Trophoblast cell (in vitro differentiated cells and primary cell): Measurements from ENCODE around the gene PDE4C.

Experiments
- DNase-seq, 2 donors: peaks; one replicate each; pipeline ENCODE4 v3.0.0-alpha.2; 2016
- H2AFZ ChIP-seq: 2 replicates; pipeline ENCODE4 v1.6.1; 2013; ENCODE audit warnings: low read length, moderate library complexity, mild to moderate bottlenecking; ENCODE audit not compliant: insufficient read depth, poor library complexity
- H2AK5ac ChIP-seq: 2 replicates; pipeline ENCODE4 v1.6.1; 2013; ENCODE audit warnings: mild to moderate bottlenecking, low read length
- H2BK120ac ChIP-seq: 2 replicates; pipeline ENCODE4 v1.6.1; 2013; ENCODE audit warnings: low read length, mild to moderate bottlenecking, moderate library complexity; ENCODE audit not compliant: insufficient read depth, poor library complexity
- H2BK12ac ChIP-seq: 2 replicates; pipeline ENCODE4 v1.6.1; 2013; ENCODE audit warnings: mild to moderate bottlenecking, low read length, moderate library complexity
- H2BK5ac ChIP-seq: 2 replicates; pipeline ENCODE4 v1.6.1; 2013; ENCODE audit warnings: low read length, low read depth, moderate library complexity, mild to moderate bottlenecking; ENCODE audit not compliant: poor library complexity
- H3K14ac ChIP-seq: 2 replicates; pipeline ENCODE4 v1.6.1; 2013; ENCODE audit warnings: mild to moderate bottlenecking, low read length
- H3K18ac ChIP-seq: 2 replicates; pipeline ENCODE4 v1.6.1; 2013; ENCODE audit warnings: mild to moderate bottlenecking, low read length
- H3K23ac ChIP-seq: 2 replicates; pipeline ENCODE4 v1.6.1; 2013; ENCODE audit warnings: low read length
- H3K27ac ChIP-seq: 2 replicates; pipeline ENCODE4 v1.5.1; 2013; ENCODE audit warnings: low read depth, mild to moderate bottlenecking, inconsistent platforms, low read length, moderate library complexity
- H3K27me3 ChIP-seq: 2 replicates; pipeline ENCODE4 v1.6.1; 2013; ENCODE audit warnings: inconsistent platforms, mild to moderate bottlenecking, low read length, moderate library complexity; ENCODE audit not compliant: insufficient read depth
- H3K36me3 ChIP-seq, 2 experiments: 1 replicate in 1 of 2; 2 replicates in 1 of 2; pipeline ENCODE4 v1.6.1; 2013; ENCODE audit warnings: low read length in 2 of 2, mild to moderate bottlenecking in 2 of 2, moderate library complexity in 1 of 2; ENCODE audit not compliant: insufficient read depth in 2 of 2, control insufficient read depth in 1 of 2
- H3K4ac ChIP-seq: 2 replicates; pipeline ENCODE4 v1.6.1; 2013; ENCODE audit warnings: low read depth, mild to moderate bottlenecking, low read length, moderate library complexity
- H3K4me1 ChIP-seq, 2 experiments: 1 replicate in 1 of 2; 2 replicates in 1 of 2; pipeline ENCODE4 v1.6.1; 2013; ENCODE audit warnings: low read length in 2 of 2, mild to moderate bottlenecking in 2 of 2, moderate library complexity in 1 of 2; ENCODE audit not compliant: insufficient read depth in 2 of 2, control insufficient read depth in 1 of 2
- H3K4me2 ChIP-seq: 2 replicates; pipeline ENCODE4 v1.6.1; 2013; ENCODE audit warnings: inconsistent platforms, mild to moderate bottlenecking, low read length, moderate library complexity
- H3K4me3 ChIP-seq: 2 replicates; pipeline ENCODE4 v1.5.1; 2013; ENCODE audit warnings: mild to moderate bottlenecking, low read depth, low read length, inconsistent platforms
- H3K79me1 ChIP-seq: one replicate; pipeline ENCODE4 v1.6.1; 2013; ENCODE audit warnings: low read length
- H3K79me2 ChIP-seq: 2 replicates; pipeline ENCODE4 v1.6.1; 2013; ENCODE audit warnings: low read length, mild to moderate bottlenecking; ENCODE audit not compliant: control insufficient read depth, insufficient read depth, poor library complexity
- H3K9ac ChIP-seq: 2 replicates; pipeline ENCODE4 v1.6.1; 2013; ENCODE audit warnings: mild to moderate bottlenecking, low read length
- H3K9me3 ChIP-seq: 2 replicates; pipeline ENCODE4 v1.6.1; 2013; ENCODE audit warnings: low read depth, mild to moderate bottlenecking, control low read depth, inconsistent platforms, low read length; ENCODE audit not compliant: insufficient read depth
- H4K12ac ChIP-seq: 2 replicates; pipeline ENCODE4 v1.6.1; 2013; ENCODE audit warnings: low read depth, mild to moderate bottlenecking, low read length, moderate library complexity
- H4K8ac ChIP-seq: 2 replicates; pipeline ENCODE4 v1.6.1; 2013; ENCODE audit warnings: low read depth, mild to moderate bottlenecking, low read length, moderate library complexity
- H4K91ac ChIP-seq: one replicate; pipeline ENCODE4 v1.6.1; 2013; ENCODE audit warnings: low read depth, mild to moderate bottlenecking, low read length, moderate library complexity
- WGBS: extraction: QIAGEN DNeasy Blood & Tissue Kit; methylation state at CpG from one replicate; pipeline ENCODE4 v1.1.7; 2013; ENCODE audit warnings: missing lambda C conversion rate; ENCODE audit not compliant: insufficient read length, insufficient coverage; ENCODE audit errors: extremely low coverage; 5-methylcytosine and 5-hydroxymethylcytosine counted together

Gene PDE4C

GRCh38 chr19:18185538-18185937, 40.7 kb downstream of the PDE4C start:
- no CpG with 5 or more reads among the region's 6 CpGs for WGBS
- H3K4me1 ChIP-seq, result no peaks in the 10 kb centered on the region
- no peak overlapping the region for H3K4ac ChIP-seq
- H3K79me1 ChIP-seq, result no peaks in the 10 kb centered on the region
- no peak overlapping the region for H4K91ac ChIP-seq
- no peak overlapping the region for H2AK5ac ChIP-seq
- no peaks in the 10 kb centered on the region for H3K36me3 ChIP-seq
- H4K8ac ChIP-seq, result no peak overlapping the region
- H2BK12ac ChIP-seq, result no peak overlapping the region
- no peak overlapping the region for H3K9ac ChIP-seq
- H3K27ac ChIP-seq, result no peak overlapping the region
- no peak overlapping the region for H3K23ac ChIP-seq
- H3K79me2 ChIP-seq, result no peaks in the 10 kb centered on the region
- H2AFZ ChIP-seq, result no peak overlapping the region
- no peak overlapping the region for H3K18ac ChIP-seq
- no peaks in the 10 kb centered on the region for H3K27me3 ChIP-seq
- H3K9me3 ChIP-seq, result no peaks in the 10 kb centered on the region
- H2BK5ac ChIP-seq, result no peak overlapping the region
- H2BK120ac ChIP-seq, result no peak overlapping the region
- no peak overlapping the region for H3K4me3 ChIP-seq
- H3K4me2 ChIP-seq, result no peak overlapping the region
- DNase-seq, result no peak
- H3K14ac ChIP-seq, result no peak overlapping the region
- no peak overlapping the region for H4K12ac ChIP-seq

- Histone ChIP-seq H3K27ac (no peak overlapping the region), H3K9ac (no peak overlapping the region), H4K8ac (no peak overlapping the region), H2BK12ac (no peak overlapping the region), H2BK5ac (no peak overlapping the region), H2BK120ac (no peak overlapping the region), H2AFZ (no peak overlapping the region), H3K23ac (no peak overlapping the region), H3K4me3 (no peak overlapping the region), H3K4me2 (no peak overlapping the region), H3K14ac (no peak overlapping the region), H2AK5ac (no peak overlapping the region), H3K79me1 (no peaks in the 10 kb centered on the region), H3K9me3 (no peaks in the 10 kb centered on the region), H4K12ac (no peak overlapping the region), H3K4ac (no peak overlapping the region), H3K18ac (no peak overlapping the region), H3K79me2 (no peaks in the 10 kb centered on the region), H4K91ac (no peak overlapping the region), H3K27me3 (no peaks in the 10 kb centered on the region), H3K4me1 (no peaks in the 10 kb centered on the region), H3K36me3 (no peaks in the 10 kb centered on the region)
- DNase-seq, result no peak
Measured at GRCh38 chr19:18183529-18183928, 42.7 kb downstream of the PDE4C start.

- H3K9me3 ChIP-seq, result no peaks in the 10 kb centered on the region
- no CpG with 5 or more reads among the region's 5 CpGs for WGBS
- no peaks in the 10 kb centered on the region for H3K4me1 ChIP-seq
- no peak overlapping the region for H2BK5ac ChIP-seq
- H2AFZ ChIP-seq, result no peak overlapping the region
- no peak overlapping the region for H4K91ac ChIP-seq
- no peak overlapping the region for H3K18ac ChIP-seq
- no peak overlapping the region for H2AK5ac ChIP-seq
- H3K14ac ChIP-seq, result no peak overlapping the region
- H3K23ac ChIP-seq, result no peak overlapping the region
- H3K79me2 ChIP-seq, result no peaks in the 10 kb centered on the region
- no peak overlapping the region for H4K12ac ChIP-seq
- no peak overlapping the region for H2BK120ac ChIP-seq
- H2BK12ac ChIP-seq, result no peak overlapping the region
- H3K4me3 ChIP-seq, result no peak overlapping the region
- no peak overlapping the region for H3K9ac ChIP-seq
- H3K4ac ChIP-seq, result no peak overlapping the region
- H3K4me2 ChIP-seq, result no peak overlapping the region
- no peaks in the 10 kb centered on the region for H3K36me3 ChIP-seq
- peaks cover 3% of the 10 kb centered on the region for H3K27me3 ChIP-seq
- DNase-seq, result no peak
- no peak overlapping the region for H4K8ac ChIP-seq
- H3K27ac ChIP-seq, result no peak overlapping the region
- no peaks in the 10 kb centered on the region for H3K79me1 ChIP-seq
Measured at GRCh38 chr19:18179957-18180356, 46.3 kb downstream of the PDE4C start.

- H2BK5ac ChIP-seq, result no peak overlapping the region
- H3K23ac ChIP-seq, result no peak overlapping the region
- no peak overlapping the region for H4K12ac ChIP-seq
- no peak overlapping the region for H4K91ac ChIP-seq
- no peak overlapping the region for H3K9ac ChIP-seq
- no peaks in the 10 kb centered on the region for H3K79me2 ChIP-seq
- peaks cover 5% of the 10 kb centered on the region for H3K9me3 ChIP-seq
- no peak overlapping the region for H3K4ac ChIP-seq
- H3K27ac ChIP-seq, result no peak overlapping the region
- H3K4me2 ChIP-seq, result no peak overlapping the region
- H3K14ac ChIP-seq, result no peak overlapping the region
- no peak overlapping the region for H2AK5ac ChIP-seq
- no peak for DNase-seq
- no CpG with 5 or more reads among the region's 19 CpGs for WGBS
- H2BK120ac ChIP-seq, result no peak overlapping the region
- no peak overlapping the region for H2BK12ac ChIP-seq
- H3K4me1 ChIP-seq, result peaks cover 4 to 9% of the 10 kb centered on the region in 2 experiments
- no peak overlapping the region for H2AFZ ChIP-seq
- no peak overlapping the region for H3K18ac ChIP-seq
- H4K8ac ChIP-seq, result no peak overlapping the region
- H3K36me3 ChIP-seq, result peaks cover 0 to under 1% of the 10 kb centered on the region in 2 experiments
- H3K27me3 ChIP-seq, result peaks cover 10% of the 10 kb centered on the region
- H3K79me1 ChIP-seq, result no peaks in the 10 kb centered on the region
- H3K4me3 ChIP-seq, result no peak overlapping the region
Measured at GRCh38 chr19:18176367-18177310, 49.6 kb downstream of the PDE4C start.
